ENCODE results near the gene POLRMT.

GRCh38 chr19:663682-664117 is 30.4 kb upstream of the POLRMT start:
- TF ChIP-seq, protein P1, sequence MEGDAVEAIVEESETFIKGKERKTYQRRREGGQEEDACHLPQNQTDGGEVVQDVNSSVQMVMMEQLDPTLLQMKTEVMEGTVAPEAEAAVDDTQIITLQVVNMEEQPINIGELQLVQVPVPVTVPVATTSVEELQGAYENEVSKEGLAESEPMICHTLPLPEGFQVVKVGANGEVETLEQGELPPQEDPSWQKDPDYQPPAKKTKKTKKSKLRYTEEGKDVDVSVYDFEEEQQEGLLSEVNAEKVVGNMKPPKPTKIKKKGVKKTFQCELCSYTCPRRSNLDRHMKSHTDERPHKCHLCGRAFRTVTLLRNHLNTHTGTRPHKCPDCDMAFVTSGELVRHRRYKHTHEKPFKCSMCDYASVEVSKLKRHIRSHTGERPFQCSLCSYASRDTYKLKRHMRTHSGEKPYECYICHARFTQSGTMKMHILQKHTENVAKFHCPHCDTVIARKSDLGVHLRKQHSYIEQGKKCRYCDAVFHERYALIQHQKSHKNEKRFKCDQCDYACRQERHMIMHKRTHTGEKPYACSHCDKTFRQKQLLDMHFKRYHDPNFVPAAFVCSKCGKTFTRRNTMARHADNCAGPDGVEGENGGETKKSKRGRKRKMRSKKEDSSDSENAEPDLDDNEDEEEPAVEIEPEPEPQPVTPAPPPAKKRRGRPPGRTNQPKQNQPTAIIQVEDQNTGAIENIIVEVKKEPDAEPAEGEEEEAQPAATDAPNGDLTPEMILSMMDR (conservative IDR thresholded peaks at IDR 0.05), result no peak
- no peak for TF ChIP-seq ZFX (IDR thresholded peaks at IDR 0.05)

All from C4-2B (cell line).